Ishikawa (cell line): ENCODE measurements around the gene PER1.

Experiments
- CEBPB ChIP-seq: IDR thresholded peaks from 2 replicates; pipeline ENCODE4 v1.6.1; 2012
- CREB1 ChIP-seq: IDR thresholded peaks from 2 replicates; pipeline ENCODE4 v1.6.1; 2012; ENCODE audit warnings: low read depth
- EGR1 ChIP-seq: IDR thresholded peaks from 2 replicates; pipeline ENCODE4 v1.6.1; 2012
- EP300 ChIP-seq: IDR thresholded peaks from 2 replicates; pipeline ENCODE4 v1.6.1; 2012; ENCODE audit warnings: borderline replicate concordance
- FOXM1 ChIP-seq: IDR thresholded peaks from 2 replicates; pipeline ENCODE4 v1.6.1; 2012; ENCODE audit warnings: low read depth, borderline replicate concordance
- NFIC ChIP-seq: IDR thresholded peaks from 2 replicates; pipeline ENCODE4 v1.6.1; 2012
- RAD21 ChIP-seq: IDR thresholded peaks from 2 replicates; pipeline ENCODE4 v1.6.1; 2012; ENCODE audit warnings: low read depth
- REST ChIP-seq: IDR thresholded peaks from 2 replicates; pipeline ENCODE4 v1.6.1; 2012; ENCODE audit warnings: low read depth, mild to moderate bottlenecking
- TAF1 ChIP-seq: IDR thresholded peaks from 2 replicates; pipeline ENCODE4 v1.6.1; 2012; ENCODE audit warnings: low read depth, mild to moderate bottlenecking
- TCF12 ChIP-seq: IDR thresholded peaks from 2 replicates; pipeline ENCODE4 v1.6.1; 2012; ENCODE audit warnings: low read depth
- TEAD4 ChIP-seq: IDR thresholded peaks from 2 replicates; pipeline ENCODE4 v1.6.1; 2012
- USF1 ChIP-seq: IDR thresholded peaks from 2 replicates; pipeline ENCODE4 v1.6.1; 2012
- YY1 ChIP-seq: IDR thresholded peaks from 2 replicates; pipeline ENCODE4 v1.6.1; 2012; ENCODE audit warnings: low read depth
- ZBTB7A ChIP-seq: IDR thresholded peaks from 2 replicates; pipeline ENCODE4 v1.6.1; 2012; ENCODE audit warnings: low read depth
- TF ChIP-seq, protein P1 (sequence below): IDR thresholded peaks from 2 replicates; pipeline ENCODE4 v1.6.1; 2012

PER1 gene

DNA sequence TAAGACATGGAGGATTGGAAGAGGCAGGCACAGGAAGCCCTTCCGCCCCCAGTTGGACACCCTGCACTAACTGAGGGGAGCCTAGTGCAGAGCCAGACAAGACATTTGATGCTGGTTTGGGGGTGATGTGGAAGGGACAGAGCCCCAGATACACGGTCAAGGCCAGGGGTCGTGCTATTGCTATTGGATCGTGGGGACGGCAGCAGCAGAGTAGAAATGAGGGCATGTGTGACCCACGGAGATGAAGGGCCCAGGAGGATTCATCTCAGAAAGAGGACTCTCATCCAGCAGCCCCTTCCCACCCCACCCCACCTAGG, 12.6 kb upstream of the PER1 start:
- TF ChIP-seq TAF1 (no peak), REST (no peak), CEBPB (no peak), FOXM1 (no peak), USF1 (no peak), EP300 (no peak), ZBTB7A (no peak), NFIC (no peak), CREB1 (no peak), TEAD4 (no peak)
- TF ChIP-seq, protein P1, sequence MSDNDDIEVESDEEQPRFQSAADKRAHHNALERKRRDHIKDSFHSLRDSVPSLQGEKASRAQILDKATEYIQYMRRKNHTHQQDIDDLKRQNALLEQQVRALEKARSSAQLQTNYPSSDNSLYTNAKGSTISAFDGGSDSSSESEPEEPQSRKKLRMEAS: no peak

DNA sequence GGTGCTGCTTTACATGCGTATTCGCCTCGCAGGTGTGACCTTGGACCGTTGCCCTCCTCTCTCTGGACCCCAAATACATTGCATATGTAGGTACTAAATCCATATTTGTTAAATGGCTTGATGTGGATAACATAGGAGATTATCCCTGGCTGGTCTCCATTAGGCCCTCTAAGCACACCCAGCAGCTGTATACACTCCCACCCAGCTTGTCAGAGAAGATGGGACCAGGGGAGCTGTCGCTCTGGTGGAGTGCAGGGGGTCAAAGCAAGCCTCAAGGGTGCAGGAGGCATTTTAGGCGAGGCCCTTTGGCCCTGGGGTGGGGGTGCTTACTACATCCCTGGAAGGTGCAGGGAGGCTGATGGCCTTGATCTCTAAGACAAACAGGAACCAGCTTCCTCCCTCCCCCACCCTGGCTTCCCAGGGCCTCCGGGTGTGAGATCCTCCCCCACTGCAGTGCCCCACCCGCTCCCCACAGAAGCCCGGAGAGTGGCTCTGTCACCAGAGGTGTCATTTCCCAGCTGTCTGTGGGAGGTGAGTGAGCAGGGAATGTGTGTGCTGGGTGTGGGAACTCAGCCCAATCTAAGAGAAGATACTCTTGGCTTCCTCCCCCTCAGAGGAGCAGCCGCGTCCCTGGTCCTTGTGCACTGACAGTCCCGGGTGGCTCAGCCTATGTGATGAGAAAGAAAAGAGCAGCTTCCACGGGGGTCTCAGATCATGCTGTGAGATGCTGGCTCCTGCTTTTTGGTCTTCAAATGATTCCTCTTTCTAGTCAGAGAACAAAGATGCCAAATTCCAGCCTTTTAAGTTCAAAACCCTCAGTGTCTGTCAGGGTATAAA, 12.0 kb upstream of the PER1 start:
- TF ChIP-seq REST (no peak), NFIC (no peak), CREB1 (no peak), CEBPB (no peak), RAD21 (no peak)

GRCh38 chr17:8162997-8163977, 11.1 kb upstream of the PER1 start:
- peak; percentile 49; the same call in 1 of the 2 replicates for TF ChIP-seq ZBTB7A
- no peak for TF ChIP-seq CREB1

DNA sequence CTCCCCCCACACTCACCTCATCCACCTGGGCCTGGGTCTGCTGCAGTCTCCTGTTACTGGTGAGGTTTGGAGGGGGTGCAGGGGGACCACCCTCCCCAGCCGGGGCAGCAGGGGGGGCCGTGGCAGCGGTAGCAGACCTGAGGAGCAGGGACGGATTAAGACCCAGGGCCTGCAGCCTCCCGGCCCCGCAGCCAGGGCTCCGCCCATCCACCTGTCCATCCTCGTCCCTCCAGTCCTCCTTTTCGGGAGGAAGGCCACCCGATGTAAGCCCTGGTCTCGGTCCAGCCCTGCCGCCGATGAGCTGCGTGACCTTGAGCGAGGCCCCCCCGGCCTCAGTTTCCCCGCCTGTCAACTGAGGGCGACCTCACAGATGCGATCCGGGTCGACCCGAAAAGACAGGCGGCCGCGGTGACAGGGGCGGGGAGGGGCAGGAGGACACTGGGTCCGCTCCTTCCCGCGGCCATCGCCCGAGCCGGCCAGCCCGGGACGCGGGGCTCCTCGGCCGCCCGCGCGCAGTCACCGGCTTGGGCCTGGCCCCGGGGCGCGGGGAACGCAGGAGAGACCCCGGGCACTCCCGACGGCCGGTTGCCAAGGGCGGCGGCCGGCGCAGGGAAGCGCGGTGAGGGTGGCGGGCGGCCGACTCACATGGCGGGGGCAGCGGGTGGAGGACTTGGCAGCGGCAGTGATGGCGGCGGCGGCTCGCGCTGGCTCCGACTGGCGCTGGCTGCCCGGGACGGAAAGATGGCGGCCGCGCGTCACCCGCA, 10.2 kb upstream of the PER1 start, which contains the start of gene VAMP2:
VAMP2 (minus strand) TSS at position 716 of the 764 bp plus-strand sequence; CDS start at position 647, 69 bp downstream.
- TF ChIP-seq FOXM1 (no peak), YY1 (peak; percentile 92), TCF12 (no peak), RAD21 (no peak), EGR1 (0 out of 2 replicates have a peak, but pooled peaks have one; percentile 16), CEBPB (no peak), USF1 (no peak), EP300 (no peak), NFIC (peak; percentile 26; the same call in 1 of the 2 replicates), TEAD4 (no peak), CREB1 (no peak), TAF1 (peak; percentile 65; the same call in 1 of the 2 replicates), REST (no peak), ZBTB7A (0 out of 2 replicates have a peak, but pooled peaks have one; percentile 28)
- TF ChIP-seq, protein P1: peak; percentile 25; the same call in 1 of the 2 replicates
